Thoracic aorta (tissue), 2 donors: ENCODE data around the gene FUT2. TPM values are rescaled to one million over a fixed set of nuclear protein-coding genes. Genes with fewer than 3 reads are reported as not detected.
"Not testable (repeated sequence)": the region's sequence is repeated elsewhere in the genome, so short reads cannot be mapped to it uniquely, and the experiment has no call there.

Source experiments
- ATAC-seq: fragments of 150-250 bp; one replicate; pipeline ENCODE4 v1.8.0; 2017; ENCODE audit warnings: low read depth; ENCODE audit not compliant: insufficient number of reproducible peaks, low FRiP score
- DNase-seq: peaks from one replicate; pipeline ENCODE4 v3.0.0-alpha.2; 2020; ENCODE audit warnings: low spot score
- H3K27ac ChIP-seq, 2 donors: fragments of 200-600 bp; sonication (generic); 1 replicate in 1 of 2; 2 replicates in 1 of 2; pipeline ENCODE4 v1.5.1; 2016; ENCODE audit warnings: mild to moderate bottlenecking in 2 of 2, moderate library complexity in 2 of 2
- H3K27me3 ChIP-seq: fragments of 200-600 bp; sonication (generic); replicated peaks from 2 replicates; pipeline ENCODE4 v1.6.0; 2016; ENCODE audit warnings: mild to moderate bottlenecking; ENCODE audit not compliant: insufficient read depth
- H3K36me3 ChIP-seq: fragments of 200-600 bp; sonication (generic); one replicate; pipeline ENCODE4 v1.5.1; 2016
- H3K4me1 ChIP-seq, 2 donors: fragments of 200-600 bp; sonication (generic); 1 replicate in 1 of 2; 2 replicates in 1 of 2; pipeline versions ENCODE4 v1.5.1 to v1.6.0; 2016; ENCODE audit warnings: low read depth in 2 of 2, mild to moderate bottlenecking in 1 of 2; ENCODE audit not compliant: control insufficient read depth in 1 of 2
- H3K4me3 ChIP-seq: fragments of 200-600 bp; sonication (generic); 2 replicates; pipeline ENCODE4 v1.5.1; 2016; ENCODE audit warnings: mild to moderate bottlenecking
- H3K9me3 ChIP-seq: fragments of 200-600 bp; sonication (generic); 2 replicates; pipeline ENCODE4 v1.5.1; 2016
- total RNA-seq, 2 donors: library from RNA; depleted of rRNA; stranded (reverse); fragments of >200 nt; gene quantifications; one replicate each; pipeline versions ENCODE4 v1.1.0 to v1.2.3, GENCODE V29; 2016
- TF ChIP-seq, protein P1 (sequence below): fragments of 200-600 bp; sonication (generic); IDR thresholded peaks from one replicate; pipeline ENCODE4 v1.5.1; 2019; ENCODE audit warnings: antibody characterized with exemption

FUT2 gene
- total RNA-seq, 2 donors from 2014 or later = 2.3 TPM; not detected in 1

DNA sequence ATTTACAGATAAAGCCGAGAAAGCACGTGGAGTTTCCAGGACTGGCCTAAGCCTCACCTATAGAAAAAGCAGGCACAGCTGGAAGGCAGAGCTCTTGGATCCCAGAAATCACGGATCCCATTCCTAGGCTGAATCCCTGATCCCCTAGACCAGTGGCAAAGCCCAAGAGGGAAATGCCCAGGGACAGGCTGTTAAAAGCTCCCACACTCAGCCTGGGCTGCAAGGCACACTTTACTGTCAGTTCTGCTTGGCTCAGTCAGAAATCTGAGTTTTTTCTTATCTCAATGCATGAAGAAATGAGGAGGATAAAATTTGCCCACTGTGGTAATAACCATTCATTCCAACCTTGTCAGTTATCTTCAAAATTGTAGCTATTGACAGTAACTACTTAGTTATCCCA, 8.0 kb upstream of the FUT2 start:
- TF ChIP-seq, protein P1, sequence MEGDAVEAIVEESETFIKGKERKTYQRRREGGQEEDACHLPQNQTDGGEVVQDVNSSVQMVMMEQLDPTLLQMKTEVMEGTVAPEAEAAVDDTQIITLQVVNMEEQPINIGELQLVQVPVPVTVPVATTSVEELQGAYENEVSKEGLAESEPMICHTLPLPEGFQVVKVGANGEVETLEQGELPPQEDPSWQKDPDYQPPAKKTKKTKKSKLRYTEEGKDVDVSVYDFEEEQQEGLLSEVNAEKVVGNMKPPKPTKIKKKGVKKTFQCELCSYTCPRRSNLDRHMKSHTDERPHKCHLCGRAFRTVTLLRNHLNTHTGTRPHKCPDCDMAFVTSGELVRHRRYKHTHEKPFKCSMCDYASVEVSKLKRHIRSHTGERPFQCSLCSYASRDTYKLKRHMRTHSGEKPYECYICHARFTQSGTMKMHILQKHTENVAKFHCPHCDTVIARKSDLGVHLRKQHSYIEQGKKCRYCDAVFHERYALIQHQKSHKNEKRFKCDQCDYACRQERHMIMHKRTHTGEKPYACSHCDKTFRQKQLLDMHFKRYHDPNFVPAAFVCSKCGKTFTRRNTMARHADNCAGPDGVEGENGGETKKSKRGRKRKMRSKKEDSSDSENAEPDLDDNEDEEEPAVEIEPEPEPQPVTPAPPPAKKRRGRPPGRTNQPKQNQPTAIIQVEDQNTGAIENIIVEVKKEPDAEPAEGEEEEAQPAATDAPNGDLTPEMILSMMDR = no peak
- H3K27me3 ChIP-seq = no peaks in the 10 kb centered on the region
- no peak overlapping the region for H3K4me3 ChIP-seq
- no peak for ATAC-seq
- H3K36me3 ChIP-seq = peaks cover 2% of the 10 kb centered on the region
- no peak for DNase-seq
- no peaks in the 10 kb centered on the region for H3K4me1 ChIP-seq
- no peaks in the 10 kb centered on the region for H3K9me3 ChIP-seq
- no peak overlapping the region for H3K27ac ChIP-seq

DNA sequence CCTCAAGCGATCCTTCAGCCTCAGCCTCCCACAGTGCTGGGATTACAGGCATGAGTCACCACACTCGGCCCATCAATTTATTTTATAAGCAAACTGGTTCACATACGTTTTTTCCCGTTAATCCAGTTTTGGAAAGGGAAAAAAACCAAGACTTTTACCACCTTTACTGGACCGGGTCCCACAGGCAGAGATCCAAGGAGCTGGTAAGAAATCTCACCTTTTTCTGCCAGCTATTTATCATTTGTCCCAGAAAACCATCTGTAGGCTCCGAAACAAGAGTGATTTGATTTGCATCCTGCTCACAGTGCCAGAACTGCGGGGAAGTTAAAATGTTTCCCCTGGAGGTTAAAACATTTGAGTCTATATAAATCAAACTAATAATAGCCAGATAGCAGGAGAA, 6.3 kb upstream of the FUT2 start:
- H3K9me3 ChIP-seq = no peaks in the 10 kb centered on the region
- H3K4me1 ChIP-seq = no peaks in the 10 kb centered on the region
- peaks cover 2% of the 10 kb centered on the region for H3K36me3 ChIP-seq
- ATAC-seq (no peak), DNase-seq (no peak)
- TF ChIP-seq, protein P1 = no peak
- H3K27ac ChIP-seq = no peak overlapping the region
- no peaks in the 10 kb centered on the region for H3K27me3 ChIP-seq
- no peak overlapping the region for H3K4me3 ChIP-seq

DNA sequence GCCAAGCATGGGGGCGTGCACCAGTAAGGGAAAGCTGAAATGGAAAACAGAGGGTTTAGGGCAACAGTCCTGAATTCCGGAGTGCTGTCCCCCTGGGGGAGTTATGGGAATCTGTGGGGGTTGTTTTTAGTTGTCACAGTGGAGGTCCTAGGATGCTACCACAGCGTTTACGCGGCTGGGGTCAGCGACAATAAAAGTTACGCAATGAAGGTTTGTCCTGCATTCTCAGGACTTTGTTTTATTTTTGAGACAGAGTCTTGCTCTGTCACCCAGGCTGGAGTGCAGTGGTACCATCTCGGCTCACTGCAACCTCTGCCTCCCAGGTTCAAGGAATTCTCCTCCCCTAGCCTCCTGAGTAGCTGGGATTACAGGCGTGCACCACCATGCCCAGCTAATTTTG, 2.1 kb upstream of the FUT2 start:
- ATAC-seq, H3K27me3 ChIP-seq, DNase-seq, H3K9me3 ChIP-seq, H3K36me3 ChIP-seq, H3K27ac ChIP-seq, H3K4me1 ChIP-seq, H3K4me3 ChIP-seq: not testable (repeated sequence)

DNA sequence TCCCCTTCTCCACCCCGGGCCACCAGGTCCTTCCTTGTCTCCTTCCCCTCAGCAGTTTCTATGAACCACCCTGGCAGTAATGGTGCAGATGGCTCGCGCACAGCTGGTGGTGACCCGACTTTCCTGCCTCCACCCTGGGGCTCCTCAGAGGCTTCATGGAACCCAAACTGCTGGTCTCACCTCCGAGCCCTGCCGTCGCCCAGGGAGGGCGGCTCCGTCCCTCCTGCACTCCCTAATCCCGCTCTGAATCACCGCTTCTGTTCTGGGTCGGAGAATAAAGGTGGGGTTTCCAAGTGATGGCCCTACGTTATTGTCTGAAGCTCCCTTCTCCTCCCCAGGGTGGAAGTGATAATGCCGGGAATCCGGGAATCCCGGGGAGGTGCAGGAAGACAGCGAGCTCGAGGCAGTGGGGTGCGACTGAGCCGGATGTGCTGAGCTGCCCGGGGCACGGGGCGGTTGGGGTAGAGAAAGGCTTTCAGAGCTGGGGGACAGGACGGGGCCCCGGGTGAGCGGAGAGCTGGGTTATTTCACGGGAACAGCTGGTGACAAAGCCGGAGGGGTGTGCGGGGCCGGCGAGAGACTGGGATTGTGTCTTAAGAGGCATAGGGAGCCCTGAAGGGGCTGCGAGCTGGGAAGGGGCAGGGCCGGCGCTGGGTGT, 711 bp downstream of the FUT2 start:
- no peaks in the 10 kb centered on the region for H3K9me3 ChIP-seq
- DNase-seq = no peak
- H3K27me3 ChIP-seq = no peaks in the 10 kb centered on the region
- no peak overlapping the region for H3K27ac ChIP-seq
- H3K36me3 ChIP-seq = peaks cover 2% of the 10 kb centered on the region
- H3K4me3 ChIP-seq = peak overlapping the region; percentile 53
- TF ChIP-seq, protein P1 = no peak
- no peaks in the 10 kb centered on the region for H3K4me1 ChIP-seq
- no peak for ATAC-seq

DNA sequence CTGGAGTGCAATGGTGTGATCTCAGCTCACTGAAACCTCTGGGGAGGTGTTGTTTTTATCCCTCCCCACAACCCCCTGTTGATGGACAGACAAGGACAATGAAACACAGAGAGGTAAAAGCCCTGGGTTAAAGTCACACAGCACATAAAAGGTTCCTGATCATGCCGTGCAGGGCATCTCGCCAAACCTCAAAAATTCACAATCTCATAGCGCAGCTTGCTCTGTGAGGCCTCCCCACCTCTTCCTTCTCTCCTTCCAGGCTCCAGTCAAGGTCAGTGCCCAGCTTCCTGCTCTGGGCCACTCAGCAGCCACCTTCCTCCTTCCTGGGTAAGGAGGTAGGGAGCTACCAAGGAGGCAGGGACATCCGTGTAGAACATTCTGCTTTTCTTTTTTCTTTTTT, 2.3 kb downstream of the FUT2 start:
- Histone ChIP-seq H3K4me3 (no peak overlapping the region), H3K27me3 (no peaks in the 10 kb centered on the region), H3K4me1 (no peaks in the 10 kb centered on the region), H3K27ac (no peak overlapping the region), H3K36me3 (peaks cover 3% of the 10 kb centered on the region), H3K9me3 (no peaks in the 10 kb centered on the region)
- TF ChIP-seq, protein P1 = no peak
- DNase-seq (no peak), ATAC-seq (no peak)

DNA sequence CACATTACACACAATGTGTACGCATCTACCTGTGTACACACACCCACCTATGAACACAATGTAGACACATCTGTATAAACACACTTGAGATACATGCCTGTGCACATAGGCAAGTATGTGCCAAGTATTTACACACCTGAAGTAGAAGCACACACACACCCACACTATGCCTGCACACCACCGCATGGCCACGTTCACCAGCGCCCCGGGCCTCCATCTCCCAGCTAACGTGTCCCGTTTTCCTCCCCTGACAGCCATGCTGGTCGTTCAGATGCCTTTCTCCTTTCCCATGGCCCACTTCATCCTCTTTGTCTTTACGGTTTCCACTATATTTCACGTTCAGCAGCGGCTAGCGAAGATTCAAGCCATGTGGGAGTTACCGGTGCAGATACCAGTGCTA, 6.9 kb downstream of the FUT2 start:
- ATAC-seq = no peak
- no peak for DNase-seq
- Histone ChIP-seq H3K9me3 (no peaks in the 10 kb centered on the region), H3K36me3 (peaks cover 3% of the 10 kb centered on the region), H3K4me3 (no peak overlapping the region), H3K4me1 (no peaks in the 10 kb centered on the region), H3K27ac (no peak overlapping the region), H3K27me3 (no peaks in the 10 kb centered on the region)
- TF ChIP-seq, protein P1 = no peak
